GM12801 (cell line): ENCODE data around the gene SSBP4.

Experiments
- CTCF ChIP-seq: IDR thresholded peaks from one replicate; pipeline ENCODE4 v1.5.1; 2011; ENCODE audit warnings: control low read depth; ENCODE audit not compliant: insufficient read length; ENCODE audit errors: extremely low read depth

Gene SSBP4

GRCh38 chr19:18426416-18426767 lies 7.2 kb downstream of the SSBP4 start:
- no peak for TF ChIP-seq CTCF

- no peak for TF ChIP-seq CTCF
These were observed 8.0 kb downstream of the SSBP4 start for GRCh38 chr19:18427080-18427742.

DNA sequence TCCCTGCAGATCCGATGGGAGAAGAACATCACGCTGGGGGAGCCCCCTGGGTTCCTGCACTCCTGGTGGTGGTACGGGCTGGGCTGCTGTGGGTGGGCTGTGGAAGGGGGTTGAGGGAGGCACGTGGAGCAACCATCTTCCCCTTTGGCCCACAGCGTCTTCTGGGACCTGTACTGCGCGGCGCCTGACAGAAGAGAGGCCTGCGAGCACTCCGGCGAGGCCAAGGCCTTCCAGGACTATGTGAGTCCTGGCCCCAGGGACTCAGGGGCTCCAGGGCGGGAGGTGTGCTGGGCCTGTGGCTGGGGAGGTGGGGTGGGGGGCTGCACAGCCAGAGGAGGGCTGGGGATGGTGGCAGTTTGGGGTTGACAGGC lies 8.5 kb downstream of the SSBP4 start:
- TF ChIP-seq CTCF = no peak

GRCh38 chr19:18428173-18428786 lies 9.1 kb downstream of the SSBP4 start:
- TF ChIP-seq CTCF = no peak

- no peak for TF ChIP-seq CTCF
These were observed 9.8 kb downstream of the SSBP4 start for GRCh38 chr19:18428787-18429674.

DNA sequence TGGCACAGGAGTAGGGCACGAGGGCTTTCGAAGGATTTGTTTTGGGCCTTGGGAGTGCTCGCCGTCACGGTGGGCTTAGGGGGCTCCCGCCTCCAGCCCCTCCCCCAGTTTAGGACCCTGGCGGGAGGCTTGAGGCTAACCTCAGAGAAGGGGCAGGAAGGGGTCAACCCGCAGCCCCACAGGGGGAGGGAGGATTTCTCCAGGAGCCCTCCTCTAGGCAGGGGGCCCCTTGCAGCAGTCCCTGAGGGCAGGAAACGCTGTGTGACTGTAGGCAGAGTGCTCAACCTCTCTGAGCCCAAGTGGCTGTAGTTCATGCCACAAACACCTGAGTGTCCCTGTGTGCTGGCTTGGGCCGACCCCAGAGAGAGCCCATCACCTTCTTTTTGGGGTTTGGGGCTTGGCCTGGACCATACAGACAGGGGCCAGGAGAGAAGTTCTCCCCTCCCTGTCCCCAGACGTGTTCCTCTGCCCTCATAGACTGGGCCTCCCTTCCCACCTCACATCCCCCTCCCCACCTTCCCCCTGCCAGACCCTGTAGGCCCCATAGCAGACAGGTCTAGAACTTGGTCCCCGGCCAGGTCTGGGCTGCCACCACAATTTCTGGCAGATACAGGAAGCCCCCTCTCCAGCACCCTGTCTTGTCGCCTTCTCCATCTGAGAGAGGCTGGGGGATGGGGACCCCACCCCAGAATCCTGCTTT lies 10.7 kb downstream of the SSBP4 start:
- TF ChIP-seq CTCF = no peak
